ENCODE data around the gene PGK1. TPM values are rescaled to one million over a fixed set of nuclear protein-coding genes. Genes with fewer than 3 reads are reported as not detected.
"Not testable (repeated sequence)": the region's sequence is repeated elsewhere in the genome, so short reads cannot be mapped to it uniquely, and the experiment has no call there.

PGK1 gene
- total RNA-seq, 1 donor from 2014 or later, result 399 TPM

DNA sequence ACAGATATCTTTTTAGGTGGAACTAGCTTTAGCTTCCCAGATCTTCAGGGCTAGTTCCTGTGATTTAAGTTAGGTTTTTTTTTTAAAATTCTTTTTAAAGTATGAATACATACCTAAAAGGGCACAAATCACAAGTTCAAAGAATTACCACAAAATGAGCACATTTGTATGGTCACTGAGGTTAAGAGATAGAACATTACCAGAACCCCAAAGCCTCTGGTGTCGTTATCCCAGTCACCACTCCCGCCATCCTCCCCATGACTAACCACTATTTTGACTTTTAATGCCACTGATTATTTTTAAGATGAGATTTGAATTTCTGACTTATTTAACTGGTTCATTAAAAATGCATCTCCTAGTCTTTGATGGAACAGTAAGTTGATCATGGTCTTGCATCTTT is 5.4 kb downstream of the PGK1 start:
- DNase-seq (ENCODE audit: low spot score), result no peak
- intact Hi-C loops (cut with DNase I), result no loop called here

DNA sequence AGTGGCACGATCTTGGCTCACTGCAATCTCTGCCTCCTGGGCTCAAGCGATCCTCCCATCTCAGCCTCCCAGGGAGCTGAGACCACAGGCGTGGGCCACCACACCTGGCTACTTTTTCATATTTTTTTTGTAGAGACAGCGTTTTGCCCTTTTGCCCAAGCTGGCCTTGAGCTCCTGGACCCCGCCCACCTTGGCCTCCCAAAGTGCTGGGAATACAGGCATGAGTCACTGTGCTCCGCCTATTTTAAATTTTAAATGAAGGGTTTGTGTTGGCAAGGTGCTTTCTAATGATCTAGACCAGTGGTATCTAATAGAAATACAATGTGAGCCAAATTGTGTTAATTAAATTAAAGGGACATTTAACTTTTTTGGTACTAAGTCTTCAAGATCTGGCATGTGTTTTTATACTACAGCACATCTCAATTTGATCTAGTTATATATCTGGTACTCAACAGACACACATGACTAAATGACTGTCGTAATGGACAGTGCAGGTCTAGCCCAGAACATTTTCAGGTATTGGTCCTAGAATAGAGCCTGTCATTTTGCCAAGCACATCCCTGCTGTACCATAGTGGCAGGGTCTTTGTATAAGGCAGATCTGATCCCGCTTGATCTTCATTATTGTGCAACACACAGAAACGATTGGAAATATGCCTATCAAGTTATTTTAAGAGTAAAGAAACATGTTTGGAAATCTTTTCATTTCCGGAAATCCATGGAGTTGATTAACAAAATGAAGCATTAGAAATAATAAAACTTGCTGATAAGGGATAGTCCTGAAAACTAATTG is 7.3 kb downstream of the PGK1 start:
- intact Hi-C loops (cut with DNase I), result no loop called here
- no peak for DNase-seq (ENCODE audit: low spot score)

DNA sequence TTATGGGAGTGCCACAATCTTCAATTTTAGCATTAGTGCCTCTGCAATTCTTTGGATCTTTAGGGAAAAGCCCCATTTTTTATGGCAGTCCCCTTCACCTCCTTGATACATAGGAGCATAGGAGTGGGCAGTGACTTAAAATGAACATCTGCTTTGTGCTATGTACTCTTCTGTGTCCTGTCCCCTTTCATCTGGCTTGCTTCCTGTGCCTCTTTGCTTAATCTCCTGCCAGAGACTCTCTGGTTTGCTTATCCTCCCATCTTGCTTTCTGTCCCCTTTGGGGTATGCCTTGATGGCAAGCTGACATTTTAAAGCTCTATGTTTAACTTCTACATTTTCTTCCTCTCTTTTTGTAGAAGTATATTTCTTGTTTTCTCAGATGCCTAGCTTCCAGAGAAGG is 12.3 kb downstream of the PGK1 start:
- no peak for DNase-seq (ENCODE audit: low spot score)
- intact Hi-C loops (cut with DNase I), result no loop called here

DNA sequence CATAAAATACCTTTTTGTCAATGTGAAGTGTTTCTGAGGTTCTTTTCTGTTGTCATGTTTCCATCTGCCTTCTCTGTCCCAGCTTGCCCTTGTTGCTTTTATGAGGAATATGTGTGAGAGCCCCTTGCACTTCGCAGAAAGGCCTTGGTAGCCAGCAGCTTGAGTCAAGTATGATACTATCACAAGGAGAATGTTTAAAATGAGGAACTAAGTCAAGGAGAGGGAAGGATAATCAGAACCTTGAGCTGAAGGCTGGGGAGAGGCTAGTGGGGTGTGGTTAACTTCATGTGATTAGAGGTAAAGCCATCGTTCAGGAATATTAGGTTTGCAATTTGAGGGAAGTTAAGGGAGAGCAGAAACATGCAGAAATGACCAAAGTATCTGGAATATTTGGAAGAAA is 12.7 kb downstream of the PGK1 start:
- intact Hi-C loops (cut with DNase I), result no loop called here
- DNase-seq (ENCODE audit: low spot score), result no peak

DNA sequence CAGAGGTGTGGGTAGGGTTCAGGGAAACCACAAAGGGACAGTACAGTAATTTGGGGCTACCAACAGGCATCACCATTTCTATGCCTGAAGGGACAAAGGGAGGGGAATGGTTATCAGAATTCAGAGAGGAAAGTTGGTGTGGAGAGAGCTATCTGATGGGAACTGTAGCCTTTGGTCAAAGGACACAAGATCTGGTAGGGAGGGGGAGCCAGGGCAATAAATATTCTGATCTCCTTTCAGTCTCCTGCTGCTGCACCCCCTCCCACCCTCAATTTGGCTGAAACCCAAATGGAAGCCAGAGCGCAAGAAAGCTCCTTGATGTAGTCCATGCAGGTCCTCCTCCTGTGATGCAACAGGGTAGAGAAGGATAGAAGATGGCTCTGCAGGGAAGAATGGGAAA is 14.6 kb downstream of the PGK1 start:
- intact Hi-C loops (cut with DNase I), result no loop called here

DNA sequence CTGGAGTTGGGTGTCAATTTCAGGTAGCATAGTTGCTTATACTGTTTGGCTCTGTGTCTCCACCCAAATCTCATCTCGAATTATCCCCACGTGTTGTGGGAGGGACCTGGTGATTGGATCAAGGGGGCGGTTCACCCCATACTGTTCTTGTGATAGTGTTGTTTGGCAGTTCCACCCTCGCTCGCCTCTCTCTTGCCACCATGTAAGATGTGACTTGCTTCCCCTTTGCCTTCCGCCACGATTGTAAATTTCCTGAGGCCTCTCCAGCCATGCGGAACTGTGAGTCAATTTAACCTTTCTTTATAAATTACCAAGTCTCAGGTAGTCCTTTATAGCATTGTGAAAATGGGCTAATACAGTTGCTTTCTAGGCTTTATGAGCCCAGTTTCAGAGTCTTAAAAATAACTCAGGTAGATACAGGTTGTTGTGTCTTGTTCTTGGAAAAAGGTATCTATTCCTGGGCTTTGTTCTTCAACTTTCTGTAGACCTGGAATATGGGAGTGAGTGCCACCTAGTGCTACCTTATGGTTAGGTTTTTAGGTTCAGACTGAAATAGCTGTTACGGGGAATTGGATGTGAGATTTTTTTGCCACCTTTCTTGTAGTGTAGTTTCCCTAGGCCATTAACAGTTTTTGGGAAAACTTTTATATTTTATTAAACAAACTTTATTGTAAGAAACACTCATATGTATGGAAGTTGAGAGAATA is 15.6 kb downstream of the PGK1 start:
- DNase-seq (ENCODE audit: low spot score), result no peak
- intact Hi-C loops (cut with DNase I), result no loop called here

More for the DNA sequence above, 14.6 kb downstream of the PGK1 start:
- DNase-seq (ENCODE audit: low spot score), result no peak

DNA sequence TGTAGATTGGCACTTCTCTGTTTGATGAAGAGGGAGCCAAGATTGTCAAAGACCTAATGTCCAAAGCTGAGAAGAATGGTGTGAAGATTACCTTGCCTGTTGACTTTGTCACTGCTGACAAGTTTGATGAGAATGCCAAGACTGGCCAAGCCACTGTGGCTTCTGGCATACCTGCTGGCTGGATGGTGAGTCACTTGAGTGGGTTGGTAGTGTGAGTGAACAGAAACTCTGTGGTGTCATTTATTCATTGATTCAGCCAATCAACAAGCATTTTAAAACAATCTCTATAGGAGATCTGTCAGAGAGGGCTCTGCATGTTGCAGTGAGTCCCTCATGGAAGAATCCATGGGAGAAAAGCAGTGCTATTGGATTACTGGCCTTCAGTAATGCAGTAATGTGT is 19.1 kb downstream of the PGK1 start:
- DNase-seq (ENCODE audit: low spot score), result no peak
- intact Hi-C loops (cut with DNase I), result no loop called here

DNA sequence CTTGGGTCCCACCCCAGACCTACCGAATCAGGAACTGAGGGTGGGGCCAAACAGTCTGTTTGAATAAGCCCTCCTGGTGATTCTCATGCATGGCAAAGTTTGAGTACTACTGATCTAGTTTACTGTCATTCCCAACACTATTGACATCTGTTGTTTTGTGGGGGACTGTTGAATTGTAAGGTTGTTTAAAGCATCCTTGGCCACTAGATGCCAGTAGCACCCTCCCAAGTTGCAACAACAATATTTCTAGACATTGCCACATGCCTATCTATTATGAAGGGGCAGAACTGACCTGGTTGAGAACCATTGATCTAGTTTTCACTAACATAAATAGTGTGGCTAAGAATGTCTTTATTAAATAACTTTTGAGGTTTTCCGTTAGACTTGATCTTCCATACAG is 20.3 kb downstream of the PGK1 start:
- intact Hi-C loops (cut with DNase I), result no loop called here
- no peak for DNase-seq (ENCODE audit: low spot score)

DNA sequence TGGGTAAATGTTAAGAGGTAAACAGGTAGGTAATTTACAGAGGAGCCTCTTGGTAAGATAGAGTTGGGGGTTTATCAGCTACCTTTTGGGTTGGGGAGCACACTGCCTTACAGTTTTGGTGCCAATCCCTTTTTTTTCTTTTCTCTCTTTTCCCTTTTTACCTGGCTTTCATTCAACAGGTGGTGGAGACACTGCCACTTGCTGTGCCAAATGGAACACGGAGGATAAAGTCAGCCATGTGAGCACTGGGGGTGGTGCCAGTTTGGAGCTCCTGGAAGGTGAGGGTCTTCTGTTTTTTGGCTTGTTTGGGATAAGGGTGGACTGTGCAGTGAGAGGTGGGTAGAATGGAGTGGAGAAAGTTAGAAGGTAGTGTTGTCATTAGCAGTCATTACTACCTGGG is 21.1 kb downstream of the PGK1 start:
- intact Hi-C loops (cut with DNase I), result no loop called here
- no peak for DNase-seq (ENCODE audit: low spot score)

DNA sequence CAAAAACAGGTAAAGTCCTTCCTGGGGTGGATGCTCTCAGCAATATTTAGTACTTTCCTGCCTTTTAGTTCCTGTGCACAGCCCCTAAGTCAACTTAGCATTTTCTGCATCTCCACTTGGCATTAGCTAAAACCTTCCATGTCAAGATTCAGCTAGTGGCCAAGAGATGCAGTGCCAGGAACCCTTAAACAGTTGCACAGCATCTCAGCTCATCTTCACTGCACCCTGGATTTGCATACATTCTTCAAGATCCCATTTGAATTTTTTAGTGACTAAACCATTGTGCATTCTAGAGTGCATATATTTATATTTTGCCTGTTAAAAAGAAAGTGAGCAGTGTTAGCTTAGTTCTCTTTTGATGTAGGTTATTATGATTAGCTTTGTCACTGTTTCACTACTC is 21.7 kb downstream of the PGK1 start:
- intact Hi-C loops (cut with DNase I); DNase-seq (ENCODE audit: low spot score): not testable (repeated sequence)

DNA sequence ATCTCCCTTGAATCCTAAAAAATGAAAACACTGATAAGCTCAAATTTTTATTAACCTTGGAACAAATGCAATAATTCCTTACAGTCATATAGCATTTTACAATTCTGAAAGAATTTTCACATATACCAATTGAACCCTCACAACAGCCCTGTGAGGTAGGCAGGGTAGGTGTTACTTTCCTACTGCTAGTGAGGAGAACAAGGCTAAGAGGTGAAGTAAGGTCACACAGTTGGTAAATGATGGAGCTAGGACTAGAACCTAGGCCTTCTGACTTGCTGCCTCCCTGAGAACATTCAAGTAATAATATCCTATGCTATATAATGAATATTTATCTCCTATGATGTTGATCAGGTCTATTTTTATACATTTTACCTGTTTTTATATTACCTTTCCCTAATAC is 25.7 kb downstream of the PGK1 start:
- no peak for DNase-seq (ENCODE audit: low spot score)
- intact Hi-C loops (cut with DNase I), result no loop called here

DNA sequence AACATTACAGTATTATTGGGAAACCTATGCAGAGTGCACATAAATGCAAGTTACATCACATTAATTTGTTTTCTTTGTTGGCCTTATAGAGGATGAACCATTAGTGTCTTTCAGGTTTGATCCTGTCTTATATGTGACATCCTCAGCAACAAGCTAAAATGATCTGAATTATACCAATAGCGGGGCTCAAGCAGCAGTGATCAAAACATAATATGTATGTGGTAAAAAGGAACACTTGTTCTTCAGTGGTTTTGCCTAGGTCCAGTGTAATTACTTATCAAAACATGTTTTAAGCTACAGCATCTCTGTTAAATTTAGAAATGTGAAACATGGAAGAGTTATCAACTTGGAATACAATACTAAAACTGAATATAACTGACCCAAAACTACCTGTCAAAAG is 26.3 kb downstream of the PGK1 start:
- intact Hi-C loops (cut with DNase I), result no loop called here
- no peak for DNase-seq (ENCODE audit: low spot score)

DNA sequence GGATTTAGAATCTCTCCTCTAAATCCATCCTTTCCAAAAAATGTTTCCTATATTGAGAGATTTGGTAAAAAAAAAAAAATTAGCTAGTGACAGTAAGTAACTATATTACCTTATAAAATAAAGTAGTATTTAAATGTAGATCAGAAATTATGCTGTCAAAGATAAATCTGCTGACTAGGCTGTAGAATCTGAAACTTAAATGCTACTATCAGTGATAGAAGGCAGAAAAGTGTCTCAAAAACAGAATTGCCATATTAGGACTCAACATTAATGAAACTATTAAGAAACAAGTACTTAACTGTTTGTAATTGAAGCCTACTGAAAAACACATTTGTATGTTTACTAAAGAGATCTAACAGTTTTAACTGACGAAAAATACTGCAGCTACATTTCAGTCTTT is 27.1 kb downstream of the PGK1 start:
- intact Hi-C loops (cut with DNase I), result no loop called here
- no peak for DNase-seq (ENCODE audit: low spot score)

DNA sequence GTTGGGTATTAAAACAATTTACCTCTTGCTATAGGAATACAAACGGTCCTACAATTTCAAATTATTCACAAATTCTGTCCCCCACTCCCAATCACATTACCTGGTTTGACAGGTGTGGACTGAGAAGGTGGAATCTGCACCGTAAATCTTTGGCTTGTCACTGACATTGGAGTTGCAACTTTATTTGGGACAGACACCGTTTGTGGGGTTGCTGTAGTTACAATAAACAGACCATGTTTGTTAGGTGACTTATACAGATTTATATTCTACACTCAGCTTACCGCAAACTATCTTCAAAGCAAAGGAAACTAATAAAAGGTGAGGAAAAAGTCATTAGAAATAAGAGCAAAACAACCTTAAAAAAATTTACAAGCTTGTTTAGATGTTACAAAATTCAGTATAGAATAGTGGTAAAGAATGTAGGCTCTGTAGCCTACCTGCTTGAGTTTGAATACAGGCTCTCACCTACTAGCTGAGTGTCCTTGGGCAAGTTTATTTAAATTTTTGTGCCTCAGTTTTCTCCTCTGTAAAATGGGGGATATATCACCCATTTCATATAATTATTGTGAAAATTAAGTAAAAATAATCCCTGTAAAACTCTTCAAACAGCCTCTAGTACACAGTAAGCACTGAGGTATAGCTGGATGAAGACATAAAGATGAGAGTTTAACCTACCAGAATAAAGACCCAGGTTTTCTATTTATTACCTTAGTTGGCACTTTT is 29.4 kb downstream of the PGK1 start:
- intact Hi-C loops (cut with DNase I), result no loop called here
- no peak for DNase-seq (ENCODE audit: low spot score)

DNA sequence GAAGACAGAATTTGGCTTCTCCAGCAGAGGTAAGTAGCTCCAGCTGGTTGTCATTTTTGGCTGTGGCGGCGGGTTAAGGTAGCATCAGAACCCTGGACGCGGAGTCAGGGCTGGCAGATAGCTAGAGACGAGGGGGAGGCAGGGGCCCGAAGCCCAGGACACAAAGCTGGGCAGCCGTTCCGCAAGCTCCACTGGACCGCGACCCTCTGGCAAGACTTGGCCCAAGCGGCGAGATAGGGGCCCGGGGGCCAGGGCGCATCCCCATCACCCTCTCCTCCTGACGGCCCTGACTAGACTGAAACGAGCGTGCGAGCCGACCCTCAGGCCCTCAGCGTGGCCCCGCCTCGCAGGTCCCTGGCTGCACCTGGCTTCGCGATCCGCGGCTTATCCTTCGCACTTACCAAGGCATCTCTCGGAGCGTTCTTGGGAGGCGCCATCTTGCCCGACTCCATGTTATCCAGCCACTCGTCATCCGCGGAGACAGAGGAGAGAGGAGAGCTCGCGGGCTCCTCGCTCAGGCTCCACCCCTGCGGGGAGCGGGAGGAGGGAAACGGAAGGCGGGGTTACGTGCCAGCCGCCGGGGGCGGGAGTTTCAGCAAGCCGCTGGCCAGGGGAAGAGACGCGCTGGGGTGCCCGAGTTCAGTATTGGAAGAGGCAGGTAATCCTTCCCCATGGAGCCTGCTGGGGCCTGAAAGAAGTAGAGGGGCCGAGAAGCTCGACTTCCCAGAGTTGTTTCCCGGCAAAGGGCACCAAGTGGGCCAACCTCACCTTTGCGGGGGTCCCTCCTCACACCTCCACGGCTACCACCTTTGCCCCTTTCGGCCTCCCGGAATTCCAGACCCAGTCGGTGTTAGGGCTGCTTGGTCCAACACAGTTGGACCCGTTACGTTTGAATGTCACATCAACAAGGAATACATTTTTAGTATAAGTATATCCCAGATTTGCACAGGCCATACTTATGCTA is 35.4 kb downstream of the PGK1 start, which contains the start of gene TAF9B:
TAF9B (minus strand) TSS at position 491 of the 964 bp plus-strand sequence; CDS start at position 452, 39 bp downstream.
- intact Hi-C loops (cut with DNase I), result no loop called here
- DNase-seq (ENCODE audit: low spot score), result peak; percentile 92

DNA sequence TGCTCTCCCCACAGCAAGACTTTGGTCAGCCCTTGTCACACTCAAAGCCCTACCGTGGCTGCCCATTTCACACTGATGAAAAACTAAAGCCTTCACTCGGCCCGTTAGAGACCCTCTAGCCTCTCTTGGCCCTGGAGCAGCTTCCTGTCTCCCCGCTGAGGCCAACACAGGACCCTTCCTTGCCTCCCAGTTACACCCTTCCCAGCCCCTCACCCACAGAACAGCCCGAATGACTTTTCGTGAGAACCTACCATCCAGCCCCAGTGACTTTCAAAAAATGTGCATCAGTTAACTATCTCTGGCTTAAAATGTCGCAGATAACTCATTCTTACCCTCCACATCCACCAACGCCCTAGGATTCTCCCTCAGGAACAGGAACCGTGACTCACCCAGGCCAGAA is 36.2 kb downstream of the PGK1 start:
- intact Hi-C loops (cut with DNase I), result no loop called here
- DNase-seq (ENCODE audit: low spot score), result no peak

DNA sequence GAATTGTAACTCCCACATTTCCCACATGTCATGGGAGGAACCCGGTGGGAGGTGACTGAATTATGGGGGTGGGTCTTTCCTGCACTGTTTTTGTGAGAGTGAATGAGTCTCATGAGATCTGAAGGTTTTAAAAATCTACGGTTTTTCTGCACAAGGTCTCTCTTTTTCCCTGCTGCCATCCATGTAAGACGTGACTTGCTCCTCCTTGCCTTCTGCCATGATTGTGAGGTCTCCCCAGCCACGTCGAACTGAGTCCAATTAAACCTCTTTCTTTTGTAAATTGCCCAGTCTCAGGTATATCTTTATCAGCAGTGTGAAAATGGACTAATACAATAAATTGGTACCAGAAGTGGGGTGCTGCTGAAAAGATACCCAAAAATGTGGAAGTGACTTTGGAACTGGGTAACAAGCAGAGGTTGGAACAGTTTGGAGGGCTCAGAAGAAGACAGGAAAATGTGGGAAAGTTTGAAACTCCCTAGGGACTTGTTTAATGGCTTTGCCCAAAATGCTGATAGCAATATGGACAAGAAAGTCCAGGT is 43.0 kb downstream of the PGK1 start:
- DNase-seq (ENCODE audit: low spot score); intact Hi-C loops (cut with DNase I): not testable (repeated sequence)

DNA sequence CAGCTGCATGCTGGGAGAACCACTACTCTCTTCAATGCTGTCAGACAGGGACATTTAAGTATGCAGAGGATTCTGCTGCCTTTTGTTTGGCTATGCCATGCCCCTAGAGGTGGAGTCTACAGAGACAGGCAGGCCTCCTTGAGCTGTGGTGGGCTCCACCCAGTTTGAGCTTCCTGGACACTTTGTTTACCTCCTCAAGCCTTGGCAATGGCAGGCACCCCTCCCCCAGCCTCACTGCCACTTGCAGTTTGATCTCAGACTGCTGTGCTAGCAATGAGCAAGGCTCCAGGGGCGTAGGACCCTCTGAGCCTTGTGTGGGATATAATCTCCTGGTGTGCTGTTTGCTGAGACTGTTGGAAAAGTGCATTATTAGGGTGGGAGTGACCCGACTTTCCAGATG is 53.3 kb downstream of the PGK1 start:
- DNase-seq (ENCODE audit: low spot score); intact Hi-C loops (cut with DNase I): not testable (repeated sequence)

DNA sequence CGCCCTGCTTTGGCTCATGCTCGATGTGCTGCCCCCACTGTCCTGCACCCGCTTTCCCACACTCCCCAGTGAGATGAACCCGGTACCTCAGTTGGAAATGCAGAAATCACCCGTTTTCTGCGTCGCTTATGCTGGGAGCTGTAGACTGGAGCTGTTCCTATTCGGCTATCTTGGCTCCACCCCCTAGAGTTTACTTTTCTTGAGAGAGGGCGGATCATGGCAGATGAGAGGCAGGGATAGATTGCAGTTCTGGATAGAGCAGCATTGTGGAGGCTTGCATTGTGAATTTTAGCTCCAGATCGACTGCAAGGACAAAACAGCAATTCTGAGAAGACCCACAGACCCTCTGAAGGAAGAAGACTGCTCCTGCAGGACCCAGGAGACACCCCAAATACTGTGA is 53.8 kb downstream of the PGK1 start:
- intact Hi-C loops (cut with DNase I); DNase-seq (ENCODE audit: low spot score): not testable (repeated sequence)
